Naive thymus-derived CD8-positive, alpha-beta T cell (primary cell): ENCODE data around the gene OR8B8. TPM values are rescaled to one million over a fixed set of nuclear protein-coding genes. Genes with fewer than 3 reads are reported as not detected.

ENCODE experiments used
- polyA plus RNA-seq, 3 donors: library from polyadenylated mRNA; unstranded; fragments of 300-500 nt; fragmentation: Illumina TruSeq; gene quantifications; one replicate each; pipeline ENCODE4 v1.2.3, GENCODE V29; 2021
- total RNA-seq, 8 experiments: library from RNA in 2 of 8; stranded (reverse) in 2 of 8; gene quantifications; one replicate each; pipeline ENCODE4 v1.2.3 and lab custom pipeline; 2021 to 2026

OR8B8 gene
- total and polyA plus RNA-seq, 5 experiments from 2014 or later: not detected

Other genes with a start within 250 kb of the OR8B8 start
- gene OR8G1, start 204.6 kb downstream of the OR8B8 start, total RNA-seq: not detected
- not detected for gene OR8G1, start 204.6 kb downstream of the OR8B8 start, polyA plus RNA-seq
- gene OR8G5, start 189.3 kb downstream of the OR8B8 start, total RNA-seq: not detected
- gene OR8G5, start 189.3 kb downstream of the OR8B8 start, polyA plus RNA-seq: not detected
- gene OR8D1, start 131.7 kb downstream of the OR8B8 start, total RNA-seq: not detected
- not detected for gene OR8D1, start 131.7 kb downstream of the OR8B8 start, polyA plus RNA-seq
- gene OR8D2, start 125.5 kb downstream of the OR8B8 start, total RNA-seq: not detected
- gene OR8D2, start 125.5 kb downstream of the OR8B8 start, polyA plus RNA-seq: not detected
- gene OR8B2, start 61.2 kb downstream of the OR8B8 start, total RNA-seq: not detected
- gene OR8B2, start 61.2 kb downstream of the OR8B8 start, polyA plus RNA-seq: not detected
- gene OR8B3, start 46.7 kb downstream of the OR8B8 start, total RNA-seq: not detected
- not detected for gene OR8B3, start 46.7 kb downstream of the OR8B8 start, polyA plus RNA-seq
- not detected for gene OR8B4, start 20.8 kb downstream of the OR8B8 start, total RNA-seq
- gene OR8B4, start 20.8 kb downstream of the OR8B8 start, polyA plus RNA-seq: not detected
- gene OR8B12, start 98.0 kb upstream of the OR8B8 start, total RNA-seq: not detected
- not detected for gene OR8B12, start 98.0 kb upstream of the OR8B8 start, polyA plus RNA-seq
- gene OR8A1, start 124.3 kb upstream of the OR8B8 start, total RNA-seq: not detected
- gene OR8A1, start 124.3 kb upstream of the OR8B8 start, polyA plus RNA-seq: not detected
- not detected for gene PANX3, start 165.7 kb upstream of the OR8B8 start, total RNA-seq
- gene PANX3, start 165.7 kb upstream of the OR8B8 start, polyA plus RNA-seq: not detected
- gene TBRG1, start 177.2 kb upstream of the OR8B8 start, total RNA-seq: 10 to 100 TPM; 73.8 to 76.6 TPM
- 10 to 100 TPM; 34.9 to 37.7 (median 35.8) TPM for gene TBRG1, start 177.2 kb upstream of the OR8B8 start, polyA plus RNA-seq
- gene SIAE, start 228.0 kb upstream of the OR8B8 start, total RNA-seq: 1 to 10 TPM; 8.8 to 9.3 TPM
- gene SIAE, start 228.0 kb upstream of the OR8B8 start, polyA plus RNA-seq: 1 to 10 TPM; 3.2 to 5.8 (median 4.2) TPM
- gene SPA17, start 228.2 kb upstream of the OR8B8 start, total RNA-seq: under 1 TPM; 0.36 to 0.73 TPM
- 1 to 10 TPM; 1.2 to 2.5 (median 1.7) TPM for gene SPA17, start 228.2 kb upstream of the OR8B8 start, polyA plus RNA-seq